Spinal cord (tissue), 10 donors: ENCODE data around the gene ANO1. TPM values are rescaled to one million over a fixed set of nuclear protein-coding genes. Genes with fewer than 3 reads are reported as not detected.
A peak's percentile ranks its signal among the peaks of the same experiment; 100 is the strongest.

Experiments
- DNase-seq, 6 donors: peaks; one replicate each; pipeline versions ENCODE4 v3.0.0 to v3.0.0-alpha.2; 2013 to 2015; ENCODE audit warnings: low spot score in 6 of 6, low read depth in 4 of 6
- H3K27ac ChIP-seq: one replicate; pipeline ENCODE4 v1.5.1; 2013; ENCODE audit warnings: low read depth, low read length, control low read depth
- H3K27me3 ChIP-seq: one replicate; pipeline ENCODE4 v1.6.1; 2013; ENCODE audit warnings: low read length; ENCODE audit not compliant: control insufficient read depth, insufficient read depth
- H3K36me3 ChIP-seq: one replicate; pipeline ENCODE4 v1.6.1; 2013; ENCODE audit warnings: low read length; ENCODE audit not compliant: control insufficient read depth, insufficient read depth
- H3K4me1 ChIP-seq: one replicate; pipeline ENCODE4 v1.6.1; 2013; ENCODE audit warnings: low read length; ENCODE audit not compliant: control insufficient read depth, insufficient read depth
- H3K4me3 ChIP-seq: one replicate; pipeline ENCODE4 v1.5.1; 2013; ENCODE audit warnings: low read depth, low read length, control low read depth
- H3K9me3 ChIP-seq: one replicate; pipeline ENCODE4 v1.6.1; 2013; ENCODE audit warnings: low read length; ENCODE audit not compliant: control insufficient read depth, insufficient read depth
- WGBS: methylation state at CpG from one replicate; pipeline ENCODE4 v1.1.5; 2013; ENCODE audit warnings: missing lambda C conversion rate; ENCODE audit not compliant: insufficient coverage; 5-methylcytosine and 5-hydroxymethylcytosine counted together
- polyA plus RNA-seq, 2 donors: library from polyadenylated mRNA; unstranded; fragments of 120-200 nt; gene quantifications; one replicate each; pipeline ENCODE4 v1.2.1, GENCODE V29; 2013; ENCODE audit not compliant: insufficient read length in 2 of 2
- total RNA-seq, 2 donors: library from RNA; depleted of rRNA in 1 of 2; stranded (reverse); fragments of 120-200 nt in 1 of 2; fragments of >200 nt in 1 of 2; gene quantifications; one replicate each; pipeline versions ENCODE4 v1.2.3 to v1.2.4, GENCODE V29; 2013 to 2014
- donor health status: healthy.

Gene ANO1
- total and polyA plus RNA-seq, 4 donors = 2.6 to 3.6 (median 2.8) TPM

GRCh38 chr11:70089631-70090030 lies 11.5 kb downstream of the ANO1 start:
- Histone ChIP-seq H3K27me3 (no peaks in the 10 kb centered on the region), H3K4me3 (no peak overlapping the region), H3K27ac (peak overlapping the region; percentile 40), H3K4me1 (peaks cover 29% of the 10 kb centered on the region), H3K9me3 (no peaks in the 10 kb centered on the region), H3K36me3 (no peaks in the 10 kb centered on the region)
- DNase-seq = no peak
- WGBS = 68% methylated on average over 9 of the region's 9 CpGs

GRCh38 chr11:70090961-70091381 lies 12.9 kb downstream of the ANO1 start:
- Histone ChIP-seq H3K27ac (no peak overlapping the region), H3K4me3 (no peak overlapping the region), H3K4me1 (peaks cover 29% of the 10 kb centered on the region), H3K36me3 (no peaks in the 10 kb centered on the region), H3K27me3 (no peaks in the 10 kb centered on the region), H3K9me3 (no peaks in the 10 kb centered on the region)
- DNase-seq = peak in 2 of 6 donors; percentile 30 to 78
- WGBS = 37% methylated on average over 9 of the region's 9 CpGs

GRCh38 chr11:70091638-70092037 lies 13.5 kb downstream of the ANO1 start:
- Histone ChIP-seq H3K9me3 (no peaks in the 10 kb centered on the region), H3K4me1 (peaks cover 29% of the 10 kb centered on the region), H3K36me3 (no peaks in the 10 kb centered on the region), H3K27me3 (no peaks in the 10 kb centered on the region), H3K27ac (no peak overlapping the region), H3K4me3 (no peak overlapping the region)
- 91% methylated on average over 8 of the region's 8 CpGs for WGBS
- DNase-seq = no peak

- H3K9me3 ChIP-seq = no peaks in the 10 kb centered on the region
- H3K4me1 ChIP-seq = peaks cover 38% of the 10 kb centered on the region
Measured at GRCh38 chr11:70092959-70093715, 15.0 kb downstream of the ANO1 start.

GRCh38 chr11:70095541-70096252 lies 17.6 kb downstream of the ANO1 start:
- Histone ChIP-seq H3K4me3 (no peak overlapping the region), H3K36me3 (no peaks in the 10 kb centered on the region), H3K27ac (no peak overlapping the region), H3K27me3 (no peaks in the 10 kb centered on the region), H3K9me3 (no peaks in the 10 kb centered on the region), H3K4me1 (peaks cover 51% of the 10 kb centered on the region)
- DNase-seq = no peak
- WGBS = 76% methylated on average over 3 of the region's 13 CpGs

More at GRCh38 chr11:70092959-70093715, 15.0 kb downstream of the ANO1 start:
- Histone ChIP-seq H3K36me3 (no peaks in the 10 kb centered on the region), H3K27ac (peak overlapping the region; percentile 33), H3K4me3 (no peak overlapping the region), H3K27me3 (no peaks in the 10 kb centered on the region)
- 37% methylated on average over 8 of the region's 8 CpGs for WGBS
- DNase-seq = no peak

- Histone ChIP-seq H3K4me1 (peaks cover 41% of the 10 kb centered on the region), H3K9me3 (no peaks in the 10 kb centered on the region), H3K4me3 (no peak overlapping the region), H3K27ac (no peak overlapping the region), H3K36me3 (no peaks in the 10 kb centered on the region), H3K27me3 (no peaks in the 10 kb centered on the region)
- no peak for DNase-seq
- 84% methylated on average over 21 of the region's 23 CpGs for WGBS
Measured at GRCh38 chr11:70097783-70098563, 19.9 kb downstream of the ANO1 start.

GRCh38 chr11:70098936-70099335 lies 20.8 kb downstream of the ANO1 start:
- Histone ChIP-seq H3K9me3 (no peaks in the 10 kb centered on the region), H3K4me3 (no peak overlapping the region), H3K4me1 (peaks cover 44% of the 10 kb centered on the region), H3K27ac (no peak overlapping the region), H3K27me3 (no peaks in the 10 kb centered on the region), H3K36me3 (no peaks in the 10 kb centered on the region)
- 79% methylated on average over 12 of the region's 12 CpGs for WGBS
- DNase-seq = no peak

GRCh38 chr11:70099578-70100279 lies 21.6 kb downstream of the ANO1 start:
- no peak for DNase-seq
- H3K4me3 ChIP-seq = no peak overlapping the region
- no peaks in the 10 kb centered on the region for H3K27me3 ChIP-seq
- no peaks in the 10 kb centered on the region for H3K36me3 ChIP-seq
- H3K27ac ChIP-seq = no peak overlapping the region
- no peaks in the 10 kb centered on the region for H3K9me3 ChIP-seq
- peaks cover 43% of the 10 kb centered on the region for H3K4me1 ChIP-seq
- 83% methylated on average over 16 of the region's 16 CpGs for WGBS

GRCh38 chr11:70100280-70100603 lies 22.1 kb downstream of the ANO1 start:
- no peak for DNase-seq
- H3K36me3 ChIP-seq = no peaks in the 10 kb centered on the region
- H3K27ac ChIP-seq = no peak overlapping the region
- no peaks in the 10 kb centered on the region for H3K27me3 ChIP-seq
- peaks cover 48% of the 10 kb centered on the region for H3K4me1 ChIP-seq
- H3K9me3 ChIP-seq = no peaks in the 10 kb centered on the region
- WGBS = 87% methylated on average over 8 of the region's 8 CpGs
- H3K4me3 ChIP-seq = no peak overlapping the region
